ENCODE data around the gene PCDH7.

The PCDH7 gene

GRCh38 chr4:30720021-30720660 is at the start of gene PCDH7:
Gene PCDH7 (plus strand): TSS chr4:30720369. CDS start chr4:30721423, 1,054 bp downstream.
- no peak for DNase-seq (ENCODE audit: low spot score)

- no peak for DNase-seq (ENCODE audit: low spot score)
These were observed 48.2 kb upstream of the PCDH7 start for GRCh38 chr4:30671926-30672448.

GRCh38 chr4:30696191-30696590 is 24.0 kb upstream of the PCDH7 start:
- no peak for DNase-seq (ENCODE audit: low spot score)

- peak; percentile 51 for DNase-seq (ENCODE audit: low spot score)
These were observed 5.6 kb upstream of the PCDH7 start for GRCh38 chr4:30714408-30715031.

GRCh38 chr4:30716158-30716557 is 4.0 kb upstream of the PCDH7 start:
- peak; percentile 17 for DNase-seq (ENCODE audit: low spot score)

- no peak for DNase-seq (ENCODE audit: low spot score)
These were observed 3.4 kb upstream of the PCDH7 start for GRCh38 chr4:30716681-30717207.

- DNase-seq (ENCODE audit: low spot score), result peak; percentile 33
These were observed 2.8 kb upstream of the PCDH7 start for GRCh38 chr4:30717208-30718020.

- DNase-seq (ENCODE audit: low spot score), result no peak
These were observed 2.1 kb upstream of the PCDH7 start for GRCh38 chr4:30718021-30718542.

GRCh38 chr4:30718641-30719453 is 1.3 kb upstream of the PCDH7 start:
- no peak for DNase-seq (ENCODE audit: low spot score)

GRCh38 chr4:30719454-30720020 is 632 bp upstream of the PCDH7 start:
- peak; percentile 37 for DNase-seq (ENCODE audit: low spot score)

- DNase-seq (ENCODE audit: low spot score), result no peak
These were observed 554 bp downstream of the PCDH7 start for GRCh38 chr4:30720661-30721184.

GRCh38 chr4:30721185-30722091 is 1.3 kb downstream of the PCDH7 start:
- DNase-seq (ENCODE audit: low spot score), result no peak

GRCh38 chr4:30722092-30722358 is 1.9 kb downstream of the PCDH7 start:
- DNase-seq (ENCODE audit: low spot score), result no peak

- DNase-seq (ENCODE audit: low spot score), result no peak
These were observed 2.4 kb downstream of the PCDH7 start for GRCh38 chr4:30722359-30723200.

- DNase-seq (ENCODE audit: low spot score), result no peak
These were observed 3.2 kb downstream of the PCDH7 start for GRCh38 chr4:30723201-30723955.

GRCh38 chr4:30724247-30724646 is 4.1 kb downstream of the PCDH7 start:
- DNase-seq (ENCODE audit: low spot score), result no peak

GRCh38 chr4:30725562-30725961 is 5.4 kb downstream of the PCDH7 start:
- no peak for DNase-seq (ENCODE audit: low spot score)

GRCh38 chr4:30726090-30726675 is 6.0 kb downstream of the PCDH7 start:
- no peak for DNase-seq (ENCODE audit: low spot score)

Data from AG08395 (cell line).